SK-N-SH (cell line): ENCODE data around the gene SLC10A7. TPM values are rescaled to one million over a fixed set of nuclear protein-coding genes. Genes with fewer than 3 reads are reported as not detected.

Source experiments
- CTCF ChIA-PET: fragments of 300-600, 350-600 bp; formaldehyde crosslinking; extraction: SDS; loops from one replicate; lab custom pipeline; 2021; lab: Yijun Ruan, JAX
- POLR2A ChIA-PET: fragments of 350-600 bp; sonication (Branson Sonifier 250); formaldehyde crosslinking; extraction: SDS; loops from one replicate; lab custom pipeline; 2020; ENCODE audit warnings: antibody characterized with exemption, inconsistent platforms; lab: Yijun Ruan, JAX
- DNase-seq: peaks from one replicate; pipeline ENCODE4 v3.0.0; 2012
- H2AFZ ChIP-seq: fragments of 200-600 bp; sonication (generic); 2 replicates; pipeline ENCODE4 v1.8.1; 2016; ENCODE audit warnings: antibody characterized with exemption, mild to moderate bottlenecking, low read depth
- H3F3A ChIP-seq: fragments of 200-600 bp; sonication (generic); replicated peaks from 2 replicates; pipeline ENCODE3; 2016; ENCODE audit warnings: antibody characterized with exemption, mild to moderate bottlenecking; ENCODE audit not compliant: insufficient read depth
- H3K27ac ChIP-seq, 2 experiments: fragments of 200-500 bp in 1 of 2; fragments of 200-600 bp in 1 of 2; sonication (Bioruptor generic) in 1 of 2; sonication (generic), shearing (Covaris generic) in 1 of 2; 2 replicates each; pipeline versions ENCODE4 v1.5.1 to v1.6.1; 2014 to 2016; ENCODE audit warnings: low read depth in 2 of 2, inconsistent platforms in 1 of 2, low read length in 1 of 2, mild to moderate bottlenecking in 1 of 2, mixed read lengths in 1 of 2
- H3K27me3 ChIP-seq: fragments of 200-600 bp; sonication (generic), shearing (Covaris generic); 2 replicates; pipeline ENCODE4 v1.6.1; 2016; ENCODE audit warnings: mixed run types; ENCODE audit not compliant: insufficient read depth
- H3K36me3 ChIP-seq, 2 experiments: fragments of 200-500 bp in 1 of 2; fragments of 200-600 bp in 1 of 2; sonication (Bioruptor generic) in 1 of 2; sonication (generic) in 1 of 2; replicated peaks in 1 of 2; 2 replicates each; pipeline versions ENCODE3 to v1.5.1; 2014 to 2016; ENCODE audit warnings: low read length in 1 of 2, mild to moderate bottlenecking in 1 of 2; ENCODE audit not compliant: insufficient read depth in 2 of 2, control insufficient read depth in 1 of 2
- H3K4me1 ChIP-seq, 2 experiments: fragments of 200-500 bp in 1 of 2; fragments of 200-600 bp in 1 of 2; sonication (Bioruptor generic) in 1 of 2; sonication (generic), shearing (Covaris generic) in 1 of 2; 2 replicates each; pipeline versions ENCODE4 v1.5.1 to v1.6.1; 2014 to 2016; ENCODE audit warnings: low read depth in 1 of 2, low read length in 1 of 2, mixed run types in 1 of 2; ENCODE audit not compliant: insufficient read depth in 2 of 2, control insufficient read depth in 1 of 2
- H3K4me2 ChIP-seq: fragments of 200-600 bp; sonication (generic), shearing (Covaris generic); 2 replicates; pipeline ENCODE4 v1.6.1; 2017; ENCODE audit warnings: mixed run types
- H3K4me3 ChIP-seq, 2 experiments: fragments of 200-500 bp in 1 of 2; fragments of 200-600 bp in 1 of 2; sonication (Bioruptor generic) in 1 of 2; sonication (generic), shearing (Covaris generic) in 1 of 2; 2 replicates each; pipeline versions ENCODE4 v1.5.1 to v1.8.1; 2014 to 2016; ENCODE audit warnings: low read depth in 2 of 2, inconsistent platforms in 1 of 2, low read length in 1 of 2, mild to moderate bottlenecking in 1 of 2, mixed read lengths in 1 of 2, moderate library complexity in 1 of 2
- H3K79me2 ChIP-seq: fragments of 200-600 bp; sonication (generic); 2 replicates; pipeline ENCODE4 v1.8.1; 2017; ENCODE audit warnings: mild to moderate bottlenecking; ENCODE audit not compliant: insufficient read depth
- H3K9ac ChIP-seq: fragments of 200-600 bp; sonication (generic); 2 replicates; pipeline ENCODE4 v1.6.1; 2017; ENCODE audit warnings: mixed run types
- H3K9me2 ChIP-seq: fragments of 200-600 bp; sonication (generic); 2 replicates; pipeline ENCODE4 v1.6.1; 2017; ENCODE audit warnings: mixed run types
- H3K9me3 ChIP-seq: fragments of 200-600 bp; sonication (generic); 2 replicates; pipeline ENCODE4 v1.6.1; 2017; ENCODE audit warnings: mixed run types, mild to moderate bottlenecking, moderate library complexity
- H4K20me1 ChIP-seq: fragments of 200-600 bp; sonication (generic); 2 replicates; pipeline ENCODE4 v1.6.1; 2017; ENCODE audit warnings: mild to moderate bottlenecking, mixed run types; ENCODE audit not compliant: insufficient read depth
- ELF1 ChIP-seq: IDR thresholded peaks from 2 replicates; pipeline ENCODE4 v1.4.0; 2012
- EP300 ChIP-seq, 2 experiments: IDR thresholded peaks; 2 replicates each; pipeline versions ENCODE4 v1.4.0 to v1.6.1; 2012; ENCODE audit warnings: borderline replicate concordance in 1 of 2, low read depth in 1 of 2, low read length in 1 of 2
- FOXJ3 ChIP-seq: sonication (generic); formaldehyde crosslinking; IDR thresholded peaks from 2 replicates; pipeline ENCODE4 v1.5.1; 2020; ENCODE audit warnings: mild to moderate bottlenecking, missing genetic modification reagents
- FOXM1 ChIP-seq: IDR thresholded peaks from 2 replicates; pipeline ENCODE4 v1.4.0; 2012; ENCODE audit warnings: low read depth, mild to moderate bottlenecking
- GABPA ChIP-seq: IDR thresholded peaks from 2 replicates; pipeline ENCODE4 v1.4.0; 2012; ENCODE audit warnings: low read depth, mild to moderate bottlenecking
- GATA2 ChIP-seq: sonication (generic); formaldehyde crosslinking; IDR thresholded peaks from 2 replicates; pipeline ENCODE4 v1.5.0; 2020; ENCODE audit warnings: mild to moderate bottlenecking, missing genetic modification reagents
- JUND ChIP-seq: IDR thresholded peaks from 2 replicates; pipeline ENCODE4 v1.4.0; 2012
- MXI1 ChIP-seq: IDR thresholded peaks from 2 replicates; pipeline ENCODE4 v1.6.1; 2012; ENCODE audit warnings: mild to moderate bottlenecking, low read depth, low read length, improper control_type of control experiment
- NFIC ChIP-seq: IDR thresholded peaks from 2 replicates; pipeline ENCODE4 v1.4.0; 2012; ENCODE audit warnings: borderline replicate concordance
- NRF1 ChIP-seq: IDR thresholded peaks from 2 replicates; pipeline ENCODE4 v1.6.1; 2012; ENCODE audit warnings: low read depth, mild to moderate bottlenecking, low read length
- RAD21 ChIP-seq: IDR thresholded peaks from 2 replicates; pipeline ENCODE4 v1.6.1; 2012; ENCODE audit warnings: mild to moderate bottlenecking, low read length
- RFX5 ChIP-seq: IDR thresholded peaks from 2 replicates; pipeline ENCODE4 v1.6.1; 2012; ENCODE audit warnings: mild to moderate bottlenecking, improper control_type of control experiment, low read length
- RXRA ChIP-seq: IDR thresholded peaks from 2 replicates; pipeline ENCODE4 v1.4.0; 2012; ENCODE audit warnings: low read depth, mild to moderate bottlenecking, borderline replicate concordance
- SIN3A ChIP-seq: IDR thresholded peaks from 2 replicates; pipeline ENCODE4 v1.6.1; 2012; ENCODE audit warnings: low read depth, mild to moderate bottlenecking, low read length, moderate library complexity, borderline replicate concordance
- TAF1 ChIP-seq: IDR thresholded peaks from 2 replicates; pipeline ENCODE4 v1.6.1; 2012; ENCODE audit warnings: low read depth, mild to moderate bottlenecking, low read length, moderate library complexity, borderline replicate concordance
- TCF12 ChIP-seq: IDR thresholded peaks from 2 replicates; pipeline ENCODE4 v1.4.0; 2012
- TEAD4 ChIP-seq: IDR thresholded peaks from 2 replicates; pipeline ENCODE4 v1.4.0; 2012; ENCODE audit warnings: mild to moderate bottlenecking, borderline replicate concordance; ENCODE audit not compliant: insufficient read depth
- USF1 ChIP-seq: IDR thresholded peaks from 2 replicates; pipeline ENCODE4 v1.4.0; 2012; ENCODE audit warnings: low read depth, borderline replicate concordance
- YY1 ChIP-seq: IDR thresholded peaks from 2 replicates; pipeline ENCODE4 v1.4.0; 2012; ENCODE audit warnings: low read depth, mild to moderate bottlenecking
- WGBS: methylation state at CpG from one replicate; pipeline ENCODE4 v1.1.6; 2017; ENCODE audit warnings: low lambda C conversion rate; 5-methylcytosine and 5-hydroxymethylcytosine counted together
- polyA plus RNA-seq, 3 experiments: library from polyadenylated mRNA; depleted of rRNA; stranded (reverse); fragments of >200 nt; gene quantifications; 2 replicates each; pipeline ENCODE4 v1.2.3, GENCODE V29; 2012
- TF ChIP-seq, protein P1 (sequence below): IDR thresholded peaks from 2 replicates; pipeline ENCODE4; 2012
- TF ChIP-seq, protein P2 (sequence below): fragments of 150-350 bp; IDR thresholded peaks from 2 replicates; pipeline ENCODE4 v1.6.1; 2016; ENCODE audit warnings: mild to moderate bottlenecking, low read depth, low read length
- TF ChIP-seq, protein P3 (sequence below): IDR thresholded peaks from 2 replicates; pipeline ENCODE4 v1.4.0; 2012; ENCODE audit warnings: low read depth

SLC10A7 gene
- polyA plus RNA-seq, 1 of the 3 experiments (the other 2 are of a cell fraction): 3.3 TPM

DNA sequence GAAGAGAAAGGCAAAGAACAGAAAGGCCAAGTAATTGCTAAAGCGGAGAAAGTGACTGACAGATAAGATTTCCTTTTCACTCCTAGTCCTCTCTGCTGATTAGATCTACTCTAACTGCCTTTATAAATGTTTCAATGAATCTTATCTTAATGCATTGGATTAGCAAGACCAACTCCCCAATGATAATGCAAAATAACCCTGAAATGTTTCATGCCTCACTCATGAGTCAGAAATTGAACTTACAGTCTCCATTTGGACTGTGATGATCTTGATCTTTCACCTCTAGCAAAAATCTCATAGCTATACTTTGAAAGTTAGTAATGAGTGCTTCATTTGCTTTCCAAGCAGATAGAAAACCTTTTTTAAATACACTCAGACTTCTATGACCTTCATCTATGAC, 26.5 kb downstream of the SLC10A7 start:
- no peak for DNase-seq
- no peak overlapping the region for H3K27ac ChIP-seq
- H3K79me2 ChIP-seq: no peaks in the 10 kb centered on the region
- no peaks in the 10 kb centered on the region for H3F3A ChIP-seq
- CTCF ChIA-PET: no interaction called here
- no peaks in the 10 kb centered on the region for H3K27me3 ChIP-seq
- no peak overlapping the region for H3K9ac ChIP-seq
- no peaks in the 10 kb centered on the region for H3K9me2 ChIP-seq
- 63% methylated on average over 1 of the region's 1 CpG for WGBS
- H2AFZ ChIP-seq: no peak overlapping the region
- no peaks in the 10 kb centered on the region for H3K36me3 ChIP-seq
- H4K20me1 ChIP-seq: no peaks in the 10 kb centered on the region; the same call in 1 of the 2 replicates
- no peak overlapping the region for H3K4me2 ChIP-seq
- peaks cover 0 to 9% of the 10 kb centered on the region in 2 experiments; a peak in 1 of 4 replicates for H3K4me1 ChIP-seq
- POLR2A ChIA-PET: no interaction called here
- no peak overlapping the region for H3K4me3 ChIP-seq
- no peaks in the 10 kb centered on the region for H3K9me3 ChIP-seq
- TF ChIP-seq MXI1 (no peak), EP300 (IDR thresholded peaks at IDR 0.05; ENCODE audit: borderline replicate concordance in 1 of 2, low read depth in 1 of 2, low read length in 1 of 2) (no peak), FOXJ3 (no peak), ELF1 (no peak), JUND (no peak), TCF12 (no peak), FOXM1 (no peak), GATA2 (CRISPR knock-in tag) (no peak), GABPA (no peak), USF1 (no peak), NRF1 (no peak), TAF1 (no peak), RXRA (no peak), RAD21 (no peak), TEAD4 (no peak), NFIC (no peak)
- TF ChIP-seq, protein P1, sequence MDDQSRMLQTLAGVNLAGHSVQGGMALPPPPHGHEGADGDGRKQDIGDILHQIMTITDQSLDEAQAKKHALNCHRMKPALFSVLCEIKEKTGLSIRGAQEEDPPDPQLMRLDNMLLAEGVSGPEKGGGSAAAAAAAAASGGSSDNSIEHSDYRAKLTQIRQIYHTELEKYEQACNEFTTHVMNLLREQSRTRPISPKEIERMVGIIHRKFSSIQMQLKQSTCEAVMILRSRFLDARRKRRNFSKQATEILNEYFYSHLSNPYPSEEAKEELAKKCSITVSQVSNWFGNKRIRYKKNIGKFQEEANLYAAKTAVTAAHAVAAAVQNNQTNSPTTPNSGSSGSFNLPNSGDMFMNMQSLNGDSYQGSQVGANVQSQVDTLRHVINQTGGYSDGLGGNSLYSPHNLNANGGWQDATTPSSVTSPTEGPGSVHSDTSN: no peak
- TF ChIP-seq, protein P2, sequence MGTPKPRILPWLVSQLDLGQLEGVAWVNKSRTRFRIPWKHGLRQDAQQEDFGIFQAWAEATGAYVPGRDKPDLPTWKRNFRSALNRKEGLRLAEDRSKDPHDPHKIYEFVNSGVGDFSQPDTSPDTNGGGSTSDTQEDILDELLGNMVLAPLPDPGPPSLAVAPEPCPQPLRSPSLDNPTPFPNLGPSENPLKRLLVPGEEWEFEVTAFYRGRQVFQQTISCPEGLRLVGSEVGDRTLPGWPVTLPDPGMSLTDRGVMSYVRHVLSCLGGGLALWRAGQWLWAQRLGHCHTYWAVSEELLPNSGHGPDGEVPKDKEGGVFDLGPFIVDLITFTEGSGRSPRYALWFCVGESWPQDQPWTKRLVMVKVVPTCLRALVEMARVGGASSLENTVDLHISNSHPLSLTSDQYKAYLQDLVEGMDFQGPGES: no peak

GRCh38 chr4:146494143-146494542, 27.6 kb downstream of the SLC10A7 start:
- Histone ChIP-seq H3K79me2 (no peaks in the 10 kb centered on the region), H3K4me2 (no peak overlapping the region), H2AFZ (no peak overlapping the region), H3K9me2 (no peaks in the 10 kb centered on the region), H4K20me1 (no peaks in the 10 kb centered on the region; the same call in 1 of the 2 replicates), H3K9me3 (no peaks in the 10 kb centered on the region), H3K36me3 (no peaks in the 10 kb centered on the region), H3K27me3 (no peaks in the 10 kb centered on the region), H3K4me3 (no peak overlapping the region), H3K27ac (no peak overlapping the region), H3K9ac (no peak overlapping the region), H3K4me1 (peaks cover 0 to 18% of the 10 kb centered on the region in 2 experiments; a peak in 1 of 4 replicates), H3F3A (no peaks in the 10 kb centered on the region)
- 97% methylated on average over 6 of the region's 6 CpGs for WGBS
- POLR2A ChIA-PET: no interaction called here
- CTCF ChIA-PET: no interaction called here
- no peak for DNase-seq
- TF ChIP-seq GABPA (no peak), SIN3A (no peak), RFX5 (no peak), YY1 (no peak)
- TF ChIP-seq, protein P3, sequence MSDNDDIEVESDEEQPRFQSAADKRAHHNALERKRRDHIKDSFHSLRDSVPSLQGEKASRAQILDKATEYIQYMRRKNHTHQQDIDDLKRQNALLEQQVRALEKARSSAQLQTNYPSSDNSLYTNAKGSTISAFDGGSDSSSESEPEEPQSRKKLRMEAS: no peak
